K562 (cell line): ENCODE results near the gene GALNT16. TPM values are rescaled to one million over a fixed set of nuclear protein-coding genes. Genes with fewer than 3 reads are reported as not detected.

Experiments
- ATAC-seq: fragments of 200-7000 bp; cut with Tn5 transposase; 3 replicates; pipeline ENCODE4 v1.9.1; 2020; ENCODE audit warnings: moderate library complexity
- BruUV-seq: library from RNA; stranded (reverse); fragments of 400-500 nt; replicated peaks from 2 replicates; lab custom pipeline; 2021; lab: Mats Ljungman, UMichigan
- CTCF ChIA-PET: fragments of 300-600 bp; formaldehyde crosslinking; extraction: SDS; loops from one replicate; lab custom pipeline; 2021; ENCODE audit warnings: low intra/inter-chr PET ratio; lab: Yijun Ruan, JAX
- POLR2A ChIA-PET: fragments of 300-600, 350-650 bp; sonication (Branson Sonifier 250); formaldehyde crosslinking; extraction: SDS; loops from one replicate; lab custom pipeline; 2021; ENCODE audit warnings: antibody characterized with exemption, inconsistent platforms; lab: Yijun Ruan, JAX
- DNase-seq, 4 experiments: peaks; one replicate each; pipeline versions ENCODE4 v3.0.0 to v3.0.0-alpha.2; 2011 to 2018; ENCODE audit warnings: low spot score in 3 of 4, mixed read lengths in 3 of 4; ENCODE audit errors: extremely low read depth in 1 of 4
- FAIRE-seq: peaks from 2 replicates; lab custom pipeline; 2011; peaks lifted over from hg19 to GRCh38; lab: Jason Lieb, UNC
- H2AFZ ChIP-seq: 2 replicates; pipeline ENCODE4 v1.6.0; 2011; ENCODE audit warnings: low read depth, low read length, control low read depth, inconsistent platforms
- H3K27ac ChIP-seq: fragments of 200-600 bp; 3 replicates; pipeline ENCODE4 v1.8.0; 2011; ENCODE audit warnings: low read depth, mild to moderate bottlenecking, control low read depth, inconsistent platforms, low read length, moderate library complexity, mixed read lengths; ENCODE audit errors: extremely low read depth
- H3K27me3 ChIP-seq, 2 experiments: fragments of 300-600 bp in 1 of 2; 2 replicates in 1 of 2; 3 replicates in 1 of 2; pipeline versions ENCODE4 v1.6.0 to v1.8.0; 2011; ENCODE audit warnings: inconsistent platforms in 2 of 2, low read length in 2 of 2, mild to moderate bottlenecking in 1 of 2, mixed read lengths in 1 of 2, moderate library complexity in 1 of 2; ENCODE audit not compliant: control insufficient read depth in 2 of 2, insufficient read depth in 2 of 2
- H3K36me3 ChIP-seq: fragments of 300-600 bp; 3 replicates; pipeline ENCODE4 v1.8.0; 2011; ENCODE audit warnings: mild to moderate bottlenecking, low read length, inconsistent platforms; ENCODE audit not compliant: control insufficient read depth, insufficient read depth
- H3K4me1 ChIP-seq, 2 experiments: fragments of 200-600 bp in 1 of 2; replicated peaks in 1 of 2; 2 replicates in 1 of 2; 3 replicates in 1 of 2; pipeline versions ENCODE4 v1.5.1 to v1.8.0; 2011; ENCODE audit warnings: inconsistent platforms in 2 of 2, low read length in 2 of 2, mild to moderate bottlenecking in 1 of 2, mixed read lengths in 1 of 2, moderate library complexity in 1 of 2; ENCODE audit not compliant: control insufficient read depth in 2 of 2, insufficient read depth in 2 of 2
- H3K4me2 ChIP-seq: 2 replicates; pipeline ENCODE4 v1.6.1; 2011; ENCODE audit warnings: low read length, control low read depth, inconsistent platforms, mixed read lengths; ENCODE audit not compliant: insufficient read depth
- H3K4me3 ChIP-seq: fragments of 200-600 bp; sonication (generic), shearing (Covaris generic); 2 replicates; pipeline ENCODE4 v1.5.1; 2016; ENCODE audit warnings: control low read depth, inconsistent platforms
- H3K79me2 ChIP-seq: fragments of 200-600 bp; 3 replicates; pipeline ENCODE4 v1.8.0; 2011; ENCODE audit warnings: low read length, inconsistent platforms; ENCODE audit not compliant: control insufficient read depth, insufficient read depth
- H3K9ac ChIP-seq, 2 experiments: 2 replicates each; pipeline versions ENCODE4 v1.6.0 to v1.6.1; 2011; ENCODE audit warnings: low read depth in 2 of 2, low read length in 2 of 2, control low read depth in 1 of 2, inconsistent platforms in 1 of 2, mild to moderate bottlenecking in 1 of 2, mixed read lengths in 1 of 2; ENCODE audit not compliant: insufficient read depth in 1 of 2
- H3K9me1 ChIP-seq: one replicate; pipeline ENCODE4 v1.6.0; 2011; ENCODE audit warnings: inconsistent platforms, mild to moderate bottlenecking, low read length, moderate library complexity; ENCODE audit not compliant: control insufficient read depth, insufficient read depth
- H3K9me3 ChIP-seq: replicated peaks from 2 replicates; pipeline ENCODE4 v1.5.1; 2011; ENCODE audit warnings: low read depth, low read length, inconsistent platforms; ENCODE audit not compliant: control insufficient read depth, insufficient read depth
- H4K20me1 ChIP-seq: replicated peaks from 2 replicates; pipeline ENCODE4 v1.6.1; 2011; ENCODE audit warnings: low read length, inconsistent platforms, mixed read lengths; ENCODE audit not compliant: control insufficient read depth, insufficient read depth
- CBX5 ChIP-seq: IDR thresholded peaks from 2 replicates; pipeline ENCODE4 v1.6.1; 2014; ENCODE audit warnings: low read depth, borderline replicate concordance
- DPF2 ChIP-seq: fragments of 450-650 bp; IDR thresholded peaks from 2 replicates; pipeline ENCODE4 v1.6.1; 2016
- ELF2 ChIP-seq: fragments of 250-450 bp; sonication (Bioruptor Pico); IDR thresholded peaks from 2 replicates; pipeline ENCODE4 v1.5.0; 2021; ENCODE audit warnings: mild to moderate bottlenecking
- GTF2E2 ChIP-seq: fragments of 200-800 bp; sonication (Bioruptor generic); IDR thresholded peaks from 2 replicates; pipeline ENCODE4 v1.6.1; 2016; ENCODE audit warnings: missing genetic modification characterization, missing compliant biosample characterization
- NRF1 ChIP-seq, 2 experiments: fragments of 450-650 bp; IDR thresholded peaks in 1 of 2; conservative IDR thresholded peaks in 1 of 2; 2 replicates each; pipeline ENCODE4 v1.6.1; 2014; ENCODE audit warnings: mild to moderate bottlenecking in 2 of 2
- RBM34 ChIP-seq: fragments of 200-400 bp; formaldehyde crosslinking; IDR thresholded peaks from 2 replicates; pipeline ENCODE4 v1.6.1; 2018; ENCODE audit warnings: low read length, borderline replicate concordance; ENCODE audit not compliant: insufficient read depth
- RFX1 ChIP-seq: fragments of 450-650 bp; IDR thresholded peaks from 2 replicates; pipeline ENCODE4 v1.6.1; 2016; ENCODE audit warnings: mild to moderate bottlenecking, moderate library complexity
- SRSF7 ChIP-seq: fragments of 200-400 bp; formaldehyde crosslinking; optimal IDR thresholded peaks from 2 replicates; pipeline ENCODE3; 2017; ENCODE audit warnings: mild to moderate bottlenecking, low read depth, low read length
- TRIM24 ChIP-seq, 2 experiments: fragments of 450-650 bp; IDR thresholded peaks; 2 replicates each; pipeline ENCODE4 v1.6.1; 2016
- TRIM28 ChIP-seq: fragments of 450-650 bp; IDR thresholded peaks from 2 replicates; pipeline ENCODE4 v1.6.1; 2017
- U2AF1 ChIP-seq: fragments of 200-400 bp; formaldehyde crosslinking; optimal IDR thresholded peaks from 2 replicates; pipeline ENCODE3; 2017; ENCODE audit warnings: mild to moderate bottlenecking, low read depth, low read length, moderate library complexity
- ZFX ChIP-seq: sonication (generic); formaldehyde crosslinking; IDR thresholded peaks from 2 replicates; pipeline ENCODE4 v1.8.0; 2022; ENCODE audit warnings: mild to moderate bottlenecking, missing genetic modification reagents, moderate library complexity
- ZNF212 ChIP-seq: fragments of 450-650 bp; formaldehyde crosslinking; IDR thresholded peaks from 2 replicates; pipeline ENCODE4 v1.4.0; 2020; ENCODE audit warnings: mild to moderate bottlenecking
- ZNF263 ChIP-seq: sonication (generic); formaldehyde crosslinking; IDR thresholded peaks from 2 replicates; pipeline ENCODE4 v1.8.0; 2022; ENCODE audit warnings: mild to moderate bottlenecking, missing genetic modification reagents, borderline replicate concordance
- ZNF408 ChIP-seq: fragments of 250-450 bp; sonication (Bioruptor Pico); IDR thresholded peaks from 2 replicates; pipeline ENCODE4 v1.4.0; 2020; ENCODE audit warnings: low read depth, mild to moderate bottlenecking, moderate library complexity
- ZNF696 ChIP-seq: fragments of 250-450 bp; sonication (Bioruptor Pico); conservative IDR thresholded peaks from 2 replicates; pipeline ENCODE4 v1.4.0; 2020; ENCODE audit warnings: mild to moderate bottlenecking, moderate library complexity
- WGBS: fragments of 100-300 bp; shearing (Covaris generic); methylation state at CpG from one replicate; pipeline ENCODE4 v1.1.6; 2016; ENCODE audit warnings: low coverage, mixed read lengths; ENCODE audit not compliant: insufficient coverage; ENCODE audit errors: missing lambda C conversion rate; 5-methylcytosine and 5-hydroxymethylcytosine counted together
- in situ Hi-C: fragments of 300-500 bp; cut with MboI; formaldehyde crosslinking; loops from 4 replicates; pipeline ENCODE4 v1.15.0; 2018; ENCODE audit warnings: inconsistent platforms, mixed read lengths
- intact Hi-C: fragments of 100-400 bp; cut with micrococcal nuclease; formaldehyde crosslinking; loops from 2 replicates; pipeline ENCODE4 v1.14.2; 2022
- polyA plus RNA-seq, 8 experiments: library from polyadenylated mRNA; depleted of rRNA in 4 of 8; stranded (reverse) in 5 of 8; unstranded in 3 of 8; fragments of >200 nt; fragmentation: Nextera tagmentation in 2 of 8; fragmentation: Illumina TruSeq in 1 of 8; extraction: Ambion mirVana in 2 of 8; extraction: Trizol in 1 of 8; gene quantifications; 2 replicates each; pipeline versions ENCODE4 v1.2.1 to v1.2.3, GENCODE V29; 2011 to 2014; ENCODE audit warnings: inconsistent platforms in 1 of 8, missing spikeins in 1 of 8
- total RNA-seq, 7 experiments: library from RNA; depleted of rRNA in 6 of 7; stranded (reverse); fragments of >200 nt in 6 of 7; fragmentation: Illumina TruSeq in 2 of 7; extraction: Trizol in 2 of 7; gene quantifications; 2 replicates each; pipeline versions ENCODE4 v1.2.1 to v1.2.3, GENCODE V29; 2011 to 2021; ENCODE audit warnings: low replicate concordance in 1 of 7
- TF ChIP-seq, protein P1 (sequence below): fragments of 250-450 bp; sonication (Bioruptor Pico); IDR thresholded peaks from 2 replicates; pipeline ENCODE4 v1.5.0; 2020; ENCODE audit warnings: mild to moderate bottlenecking, borderline replicate concordance
- TF ChIP-seq, protein P2 (sequence below): fragments of 450-650 bp; IDR thresholded peaks from 2 replicates; pipeline ENCODE4 v1.6.1; 2016; ENCODE audit warnings: antibody characterized with exemption
- TF ChIP-seq, protein P3 (sequence below): fragments of 250-450 bp; sonication (Bioruptor Pico); IDR thresholded peaks from 2 replicates; pipeline ENCODE4 v1.5.0; 2021; ENCODE audit warnings: mild to moderate bottlenecking, moderate library complexity

GALNT16 gene
- total and polyA plus RNA-seq, 9 of the 15 experiments (the other 6 are each of a cell fraction or from before 2014, with no cell fraction given) = not detected

DNA sequence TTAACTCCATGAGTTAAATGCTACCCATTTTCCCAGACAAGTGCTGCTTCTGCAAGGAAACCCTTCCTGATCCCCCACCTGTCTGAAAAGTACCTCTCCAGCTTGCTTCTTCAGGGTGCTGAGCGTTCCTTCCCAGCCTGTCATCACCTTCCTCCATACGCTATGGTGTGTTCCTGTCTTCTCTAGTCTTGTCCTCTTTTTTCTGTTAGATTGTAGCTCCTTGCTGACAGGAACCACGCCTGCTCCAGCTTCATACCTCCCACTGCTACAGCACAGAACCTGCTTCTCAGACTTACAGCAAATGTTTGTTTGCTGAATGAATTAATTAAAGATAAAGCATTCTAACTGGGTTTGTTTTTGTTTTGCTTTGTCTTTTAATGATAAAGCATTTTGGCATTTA lies 99.0 kb downstream of the GALNT16 start:
- Histone ChIP-seq H3K27me3 (peaks cover 2 to 53% of the 10 kb centered on the region in 2 experiments; a peak in 4 of 5 replicates), H3K36me3 (no peaks in the 10 kb centered on the region), H3K27ac (no peak overlapping the region), H4K20me1 (peaks cover 4% of the 10 kb centered on the region; the same call in 1 of the 2 replicates), H3K79me2 (no peaks in the 10 kb centered on the region), H3K9me3 (no peaks in the 10 kb centered on the region), H3K9ac (no peak overlapping the region), H3K4me3 (no peak overlapping the region), H3K4me2 (no peak overlapping the region), H3K4me1 (no peaks in the 10 kb centered on the region; a peak in 1 of 5 replicates), H2AFZ (no peak overlapping the region), H3K9me1 (no peaks in the 10 kb centered on the region)
- CTCF ChIA-PET = no interaction called here
- FAIRE-seq = no peak
- no peak for DNase-seq
- no TSS peak for BruUV-seq
- POLR2A ChIA-PET = interaction anchor here (0.6 to 1.4 kb wide), 2 partner anchors 11 to 67 kb away, joined by 3 to 5 read pairs; no protein-coding TSS in a partner anchor
- 0% methylated on average over 3 of the region's 3 CpGs for WGBS
- ATAC-seq = no peak
- in situ Hi-C loops = no loop called here
- intact Hi-C loops = no loop called here
- TF ChIP-seq RFX1 (no peak), GTF2E2 (no peak), CBX5 (no peak), ZNF263 (CRISPR knock-in tag) (no peak), U2AF1 (no peak), RBM34 (no peak), ZNF212 (CRISPR knock-in tag) (no peak), NRF1 (conservative IDR thresholded peaks at IDR 0.05 in 1 of 2, IDR thresholded peaks at IDR 0.05 in 1 of 2) (no peak), ELF2 (no peak), TRIM24 (IDR thresholded peaks at IDR 0.05) (no peak), ZNF408 (CRISPR knock-in tag) (no peak), DPF2 (no peak), ZNF696 (CRISPR knock-in tag) (no peak), ZFX (CRISPR knock-in tag) (no peak), TRIM28 (no peak), SRSF7 (no peak)
- TF ChIP-seq, protein P1, sequence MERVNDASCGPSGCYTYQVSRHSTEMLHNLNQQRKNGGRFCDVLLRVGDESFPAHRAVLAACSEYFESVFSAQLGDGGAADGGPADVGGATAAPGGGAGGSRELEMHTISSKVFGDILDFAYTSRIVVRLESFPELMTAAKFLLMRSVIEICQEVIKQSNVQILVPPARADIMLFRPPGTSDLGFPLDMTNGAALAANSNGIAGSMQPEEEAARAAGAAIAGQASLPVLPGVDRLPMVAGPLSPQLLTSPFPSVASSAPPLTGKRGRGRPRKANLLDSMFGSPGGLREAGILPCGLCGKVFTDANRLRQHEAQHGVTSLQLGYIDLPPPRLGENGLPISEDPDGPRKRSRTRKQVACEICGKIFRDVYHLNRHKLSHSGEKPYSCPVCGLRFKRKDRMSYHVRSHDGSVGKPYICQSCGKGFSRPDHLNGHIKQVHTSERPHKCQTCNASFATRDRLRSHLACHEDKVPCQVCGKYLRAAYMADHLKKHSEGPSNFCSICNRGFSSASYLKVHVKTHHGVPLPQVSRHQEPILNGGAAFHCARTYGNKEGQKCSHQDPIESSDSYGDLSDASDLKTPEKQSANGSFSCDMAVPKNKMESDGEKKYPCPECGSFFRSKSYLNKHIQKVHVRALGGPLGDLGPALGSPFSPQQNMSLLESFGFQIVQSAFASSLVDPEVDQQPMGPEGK (CRISPR knock-in tag) = no peak
- TF ChIP-seq, protein P2, sequence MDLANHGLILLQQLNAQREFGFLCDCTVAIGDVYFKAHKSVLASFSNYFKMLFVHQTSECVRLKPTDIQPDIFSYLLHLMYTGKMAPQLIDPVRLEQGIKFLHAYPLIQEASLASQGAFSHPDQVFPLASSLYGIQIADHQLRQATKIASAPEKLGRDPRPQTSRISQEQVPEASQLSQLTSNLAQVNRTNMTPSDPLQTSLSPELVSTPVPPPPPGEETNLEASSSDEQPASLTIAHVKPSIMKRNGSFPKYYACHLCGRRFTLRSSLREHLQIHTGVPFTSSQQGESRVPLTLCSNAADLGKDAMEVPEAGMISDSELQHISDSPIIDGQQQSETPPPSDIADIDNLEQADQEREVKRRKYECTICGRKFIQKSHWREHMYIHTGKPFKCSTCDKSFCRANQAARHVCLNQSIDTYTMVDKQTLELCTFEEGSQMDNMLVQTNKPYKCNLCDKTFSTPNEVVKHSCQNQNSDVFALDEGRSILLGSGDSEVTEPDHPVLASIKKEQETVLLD = no peak
- TF ChIP-seq, protein P3, sequence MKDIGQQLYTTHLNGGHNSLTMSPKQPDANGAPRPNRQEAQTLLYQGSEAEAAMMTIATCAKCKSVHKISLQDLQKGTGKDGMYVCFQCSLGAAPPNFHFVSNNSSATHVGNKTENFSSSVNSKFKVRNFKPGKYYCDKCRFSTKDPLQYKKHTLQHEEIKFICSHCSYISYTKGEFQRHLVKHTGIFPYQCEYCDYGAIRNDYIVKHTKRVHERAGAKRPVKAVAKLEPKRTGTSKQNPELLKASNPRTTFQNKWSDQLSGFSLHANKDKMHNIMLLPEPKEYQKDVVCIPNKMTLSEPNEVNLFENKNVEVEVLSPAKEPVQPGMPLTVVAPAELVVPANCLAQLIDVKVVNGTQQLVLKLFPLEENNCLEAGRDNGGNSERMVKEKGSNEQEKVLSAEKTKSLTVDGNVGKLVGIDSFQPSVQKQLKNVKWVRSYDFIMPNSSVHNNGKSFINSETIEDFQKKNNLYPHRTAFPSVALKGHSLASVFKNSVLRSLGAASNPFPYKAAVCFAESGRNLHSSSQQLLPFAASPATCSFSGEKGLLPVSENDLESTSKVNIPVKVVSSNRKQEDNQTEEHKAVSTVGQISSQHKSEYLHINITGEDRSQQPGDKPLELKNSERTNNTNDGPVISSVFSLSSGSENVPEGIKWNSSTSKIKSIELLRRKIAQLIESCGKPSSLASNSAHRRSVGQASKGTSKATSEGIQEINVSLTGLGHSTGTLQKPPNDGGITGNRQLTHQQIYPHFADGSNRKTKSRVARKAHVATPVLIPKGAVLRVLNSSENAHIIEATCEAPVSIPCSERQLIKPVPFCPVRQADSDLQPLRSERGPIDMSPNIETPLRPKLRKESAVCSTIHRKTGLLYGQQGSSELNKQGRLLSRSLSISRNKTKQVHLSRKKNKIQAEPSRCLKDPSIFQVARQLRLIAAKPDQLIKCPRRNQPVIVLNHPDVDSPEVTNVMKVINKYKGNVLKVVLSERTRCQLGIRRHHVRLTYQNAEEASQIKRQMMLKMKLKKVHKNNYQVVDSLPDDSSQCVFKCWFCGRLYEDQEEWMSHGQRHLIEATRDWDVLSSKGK = no peak
